ENCODE measurements around the gene SRSF12.

SRSF12 gene

GRCh38 chr6:89120371-89120770 is 2.5 kb upstream of the SRSF12 start:
- no peak overlapping the region for H3K27ac ChIP-seq
- no peak for TF ChIP-seq CTCF (IDR thresholded peaks at IDR 0.05; ENCODE audit: low read depth, low read length, missing control alignments)
- in situ Hi-C loops (cut with HindIII; ENCODE audit: low pct_ligation_motif_present, low sequenced_read_pairs), result no loop called here
- no peaks in the 10 kb centered on the region for H3K27me3 ChIP-seq (replicated peaks)
- no peak for DNase-seq
- H3K4me3 ChIP-seq (ENCODE audit: low read depth, low read length), result no peak overlapping the region
- no peaks in the 10 kb centered on the region for H3K36me3 ChIP-seq (replicated peaks)

- in situ Hi-C loops (cut with HindIII; ENCODE audit: low pct_ligation_motif_present, low sequenced_read_pairs), result no loop called here
- H3K27me3 ChIP-seq (replicated peaks), result no peaks in the 10 kb centered on the region
- H3K36me3 ChIP-seq (replicated peaks), result no peaks in the 10 kb centered on the region
- no peak overlapping the region for H3K4me3 ChIP-seq (ENCODE audit: low read depth, low read length)
- DNase-seq, result no peak
- no peak overlapping the region for H3K27ac ChIP-seq
- TF ChIP-seq CTCF (IDR thresholded peaks at IDR 0.05; ENCODE audit: low read depth, low read length, missing control alignments), result no peak
Measured at GRCh38 chr6:89118931-89119330, 1.1 kb upstream of the SRSF12 start.

- Histone ChIP-seq H3K27me3 (replicated peaks) (no peaks in the 10 kb centered on the region), H3K4me3 (ENCODE audit: low read depth, low read length) (no peak overlapping the region), H3K27ac (no peak overlapping the region), H3K36me3 (replicated peaks) (no peaks in the 10 kb centered on the region)
- in situ Hi-C loops (cut with HindIII; ENCODE audit: low pct_ligation_motif_present, low sequenced_read_pairs), result no loop called here
- TF ChIP-seq CTCF (IDR thresholded peaks at IDR 0.05; ENCODE audit: low read depth, low read length, missing control alignments), result no peak
- DNase-seq, result no peak
Measured at GRCh38 chr6:89116702-89117101, 1.2 kb downstream of the SRSF12 start.

- H3K4me3 ChIP-seq (ENCODE audit: low read depth, low read length), result no peak overlapping the region
- in situ Hi-C loops (cut with HindIII; ENCODE audit: low pct_ligation_motif_present, low sequenced_read_pairs), result no loop called here
- H3K27me3 ChIP-seq (replicated peaks), result no peaks in the 10 kb centered on the region
- H3K36me3 ChIP-seq (replicated peaks), result no peaks in the 10 kb centered on the region
- TF ChIP-seq CTCF (IDR thresholded peaks at IDR 0.05; ENCODE audit: low read depth, low read length, missing control alignments), result no peak
- DNase-seq, result no peak
- no peak overlapping the region for H3K27ac ChIP-seq
Measured at GRCh38 chr6:89111933-89112332, 5.9 kb downstream of the SRSF12 start.

GRCh38 chr6:89110284-89110683 is 7.6 kb downstream of the SRSF12 start:
- no peak overlapping the region for H3K4me3 ChIP-seq (ENCODE audit: low read depth, low read length)
- in situ Hi-C loops (cut with HindIII; ENCODE audit: low pct_ligation_motif_present, low sequenced_read_pairs), result no loop called here

More at GRCh38 chr6:89110284-89110683, 7.6 kb downstream of the SRSF12 start:
- Histone ChIP-seq H3K27ac (no peak overlapping the region), H3K36me3 (replicated peaks) (no peaks in the 10 kb centered on the region), H3K27me3 (replicated peaks) (no peaks in the 10 kb centered on the region)
- DNase-seq, result no peak
- TF ChIP-seq CTCF (IDR thresholded peaks at IDR 0.05; ENCODE audit: low read depth, low read length, missing control alignments), result no peak

All from brain microvascular endothelial cell (primary cell).